GM12878 (cell line): Measurements from ENCODE around the gene ANKRD33B.

Experiments used
- CTCF ChIP-seq, 3 experiments: IDR thresholded peaks in 2 of 3; conservative IDR thresholded peaks in 1 of 3; 2 replicates each; pipeline ENCODE4 v1.5.1; 2011; ENCODE audit warnings: low read depth in 3 of 3, low read length in 3 of 3, mild to moderate bottlenecking in 3 of 3, control low read depth in 2 of 3, moderate library complexity in 2 of 3, inconsistent platforms in 1 of 3, mixed read lengths in 1 of 3; ENCODE audit not compliant: control insufficient read depth in 2 of 3, insufficient read depth in 1 of 3; ENCODE audit errors: extremely low read depth in 1 of 3
- NFYA ChIP-seq: IDR thresholded peaks from 2 replicates; pipeline ENCODE4 v1.6.1; 2011; ENCODE audit warnings: low read depth, mild to moderate bottlenecking, low read length, improper control_type of control experiment, borderline replicate concordance
- POLR2AphosphoS5 ChIP-seq: IDR thresholded peaks from 2 replicates; pipeline ENCODE4 v1.6.1; 2011; ENCODE audit warnings: mild to moderate bottlenecking, low read length, inconsistent platforms
- TBL1XR1 ChIP-seq: IDR thresholded peaks from 2 replicates; pipeline ENCODE4 v1.6.1; 2012; ENCODE audit warnings: low read depth, low read length, improper control_type of control experiment

GRCh38 chr5:10627160-10627701, 63.4 kb downstream of the ANKRD33B start:
- TF ChIP-seq CTCF (IDR thresholded peaks at IDR 0.05 in 2 of 3, conservative IDR thresholded peaks at IDR 0.05 in 1 of 3; ENCODE audit: control insufficient read depth in 2 of 3, extremely low read depth in 1 of 3, insufficient read depth in 1 of 3, low read depth in 3 of 3, low read length in 3 of 3) (no peak), TBL1XR1 (no peak), NFYA (no peak), POLR2AphosphoS5 (no peak)
